ENCODE measurements around the gene TMEM59L. TPM values are rescaled to one million over a fixed set of nuclear protein-coding genes. Genes with fewer than 3 reads are reported as not detected.

Gene TMEM59L
- total and polyA plus RNA-seq, 9 of the 15 experiments (the other 6 are each of a cell fraction or from before 2014, with no cell fraction given): 0.37 TPM; not detected in 8

DNA sequence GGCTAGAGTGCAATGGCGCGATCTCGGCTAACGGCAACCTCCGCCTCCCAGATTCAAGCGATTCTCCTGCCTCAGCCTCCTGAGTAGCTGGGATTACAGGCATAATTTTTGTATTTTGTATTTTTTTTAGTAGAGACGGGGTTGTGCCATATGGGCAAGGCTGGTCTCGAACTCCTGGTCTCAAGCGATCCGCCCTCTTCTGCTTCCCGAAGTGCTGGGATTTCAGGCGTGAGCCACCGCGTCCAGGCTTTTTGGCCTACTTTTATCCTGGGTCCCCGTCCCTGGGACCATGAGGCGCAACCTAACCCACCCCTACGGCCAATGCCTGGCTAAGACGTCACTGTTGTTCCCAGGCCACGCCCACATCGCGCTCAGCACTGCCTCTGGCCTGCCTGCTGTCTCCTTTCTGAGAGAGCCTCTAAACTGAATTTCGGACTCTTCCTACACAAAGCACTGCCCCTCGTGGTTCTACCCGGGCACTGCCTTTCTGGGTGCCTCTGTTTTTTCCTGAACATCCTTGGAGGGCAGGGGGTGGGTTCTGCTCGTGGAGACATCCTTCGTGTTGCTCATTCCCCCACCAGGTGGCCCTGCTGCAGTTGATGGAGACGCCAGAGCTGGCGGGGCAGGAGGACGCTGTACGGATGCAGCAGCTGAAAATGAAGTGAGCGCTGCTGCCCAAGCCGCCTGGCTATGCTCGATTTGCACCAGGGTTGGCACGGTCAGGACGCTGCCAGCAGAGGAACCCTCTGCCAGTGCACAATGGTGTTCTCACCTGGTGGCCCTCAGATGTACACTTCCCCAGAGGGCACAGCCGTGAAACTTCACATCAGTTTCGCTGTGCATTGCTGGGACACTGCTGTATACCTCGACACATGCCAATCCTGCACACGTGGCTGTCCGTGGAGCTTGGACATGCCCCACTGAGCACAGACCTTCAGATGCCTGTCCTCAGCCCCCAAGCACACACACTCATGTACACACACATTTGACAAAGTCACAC is 22.1 kb upstream of the TMEM59L start (continued):
- TF ChIP-seq, protein P1, sequence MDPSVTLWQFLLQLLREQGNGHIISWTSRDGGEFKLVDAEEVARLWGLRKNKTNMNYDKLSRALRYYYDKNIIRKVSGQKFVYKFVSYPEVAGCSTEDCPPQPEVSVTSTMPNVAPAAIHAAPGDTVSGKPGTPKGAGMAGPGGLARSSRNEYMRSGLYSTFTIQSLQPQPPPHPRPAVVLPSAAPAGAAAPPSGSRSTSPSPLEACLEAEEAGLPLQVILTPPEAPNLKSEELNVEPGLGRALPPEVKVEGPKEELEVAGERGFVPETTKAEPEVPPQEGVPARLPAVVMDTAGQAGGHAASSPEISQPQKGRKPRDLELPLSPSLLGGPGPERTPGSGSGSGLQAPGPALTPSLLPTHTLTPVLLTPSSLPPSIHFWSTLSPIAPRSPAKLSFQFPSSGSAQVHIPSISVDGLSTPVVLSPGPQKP (CRISPR knock-in tag; IDR thresholded peaks at IDR 0.05): no peak
- TF ChIP-seq, protein P2, sequence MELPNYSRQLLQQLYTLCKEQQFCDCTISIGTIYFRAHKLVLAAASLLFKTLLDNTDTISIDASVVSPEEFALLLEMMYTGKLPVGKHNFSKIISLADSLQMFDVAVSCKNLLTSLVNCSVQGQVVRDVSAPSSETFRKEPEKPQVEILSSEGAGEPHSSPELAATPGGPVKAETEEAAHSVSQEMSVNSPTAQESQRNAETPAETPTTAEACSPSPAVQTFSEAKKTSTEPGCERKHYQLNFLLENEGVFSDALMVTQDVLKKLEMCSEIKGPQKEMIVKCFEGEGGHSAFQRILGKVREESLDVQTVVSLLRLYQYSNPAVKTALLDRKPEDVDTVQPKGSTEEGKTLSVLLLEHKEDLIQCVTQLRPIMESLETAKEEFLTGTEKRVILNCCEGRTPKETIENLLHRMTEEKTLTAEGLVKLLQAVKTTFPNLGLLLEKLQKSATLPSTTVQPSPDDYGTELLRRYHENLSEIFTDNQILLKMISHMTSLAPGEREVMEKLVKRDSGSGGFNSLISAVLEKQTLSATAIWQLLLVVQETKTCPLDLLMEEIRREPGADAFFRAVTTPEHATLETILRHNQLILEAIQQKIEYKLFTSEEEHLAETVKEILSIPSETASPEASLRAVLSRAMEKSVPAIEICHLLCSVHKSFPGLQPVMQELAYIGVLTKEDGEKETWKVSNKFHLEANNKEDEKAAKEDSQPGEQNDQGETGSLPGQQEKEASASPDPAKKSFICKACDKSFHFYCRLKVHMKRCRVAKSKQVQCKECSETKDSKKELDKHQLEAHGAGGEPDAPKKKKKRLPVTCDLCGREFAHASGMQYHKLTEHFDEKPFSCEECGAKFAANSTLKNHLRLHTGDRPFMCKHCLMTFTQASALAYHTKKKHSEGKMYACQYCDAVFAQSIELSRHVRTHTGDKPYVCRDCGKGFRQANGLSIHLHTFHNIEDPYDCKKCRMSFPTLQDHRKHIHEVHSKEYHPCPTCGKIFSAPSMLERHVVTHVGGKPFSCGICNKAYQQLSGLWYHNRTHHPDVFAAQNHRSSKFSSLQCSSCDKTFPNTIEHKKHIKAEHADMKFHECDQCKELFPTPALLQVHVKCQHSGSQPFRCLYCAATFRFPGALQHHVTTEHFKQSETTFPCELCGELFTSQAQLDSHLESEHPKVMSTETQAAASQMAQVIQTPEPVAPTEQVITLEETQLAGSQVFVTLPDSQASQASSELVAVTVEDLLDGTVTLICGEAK (IDR thresholded peaks at IDR 0.05): 0 out of 2 replicates have a peak, but pooled peaks have one; percentile 20
- TF ChIP-seq, protein P2 (CRISPR knock-in tag; IDR thresholded peaks at IDR 0.05): no peak
- TF ChIP-seq RAD21 (CRISPR knock-in tag; conservative IDR thresholded peaks at IDR 0.05 in 1 of 2, IDR thresholded peaks at IDR 0.05 in 1 of 2) (peak; percentile 36 to 59; a peak in 3 of 4 replicates), JUN (IDR thresholded peaks at IDR 0.05; ENCODE audit: borderline replicate concordance, low read depth, low read length) (no peak), JUN (CRISPR knock-in tag; IDR thresholded peaks at IDR 0.05; ENCODE audit: borderline replicate concordance) (0 out of 2 replicates have a peak, but pooled peaks have one; percentile 34), KLF16 (IDR thresholded peaks at IDR 0.05) (no peak), U2AF1 (optimal IDR thresholded peaks at IDR 0.05; ENCODE audit: low read depth, low read length) (no peak), HMG20A (CRISPR knock-in tag; conservative IDR thresholded peaks at IDR 0.05) (no peak)
- TF ChIP-seq, protein P3, sequence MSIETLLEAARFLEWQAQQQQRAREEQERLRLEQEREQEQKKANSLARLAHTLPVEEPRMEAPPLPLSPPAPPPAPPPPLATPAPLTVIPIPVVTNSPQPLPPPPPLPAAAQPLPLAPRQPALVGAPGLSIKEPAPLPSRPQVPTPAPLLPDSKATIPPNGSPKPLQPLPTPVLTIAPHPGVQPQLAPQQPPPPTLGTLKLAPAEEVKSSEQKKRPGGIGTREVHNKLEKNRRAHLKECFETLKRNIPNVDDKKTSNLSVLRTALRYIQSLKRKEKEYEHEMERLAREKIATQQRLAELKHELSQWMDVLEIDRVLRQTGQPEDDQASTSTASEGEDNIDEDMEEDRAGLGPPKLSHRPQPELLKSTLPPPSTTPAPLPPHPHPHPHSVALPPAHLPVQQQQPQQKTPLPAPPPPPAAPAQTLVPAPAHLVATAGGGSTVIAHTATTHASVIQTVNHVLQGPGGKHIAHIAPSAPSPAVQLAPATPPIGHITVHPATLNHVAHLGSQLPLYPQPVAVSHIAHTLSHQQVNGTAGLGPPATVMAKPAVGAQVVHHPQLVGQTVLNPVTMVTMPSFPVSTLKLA (conservative IDR thresholded peaks at IDR 0.05): peak; percentile 73 to 74
